Nephron progenitor cell (in vitro differentiated cells): ENCODE results near the gene NUP205.

Source experiments
- DNase-seq: peaks from one replicate; pipeline ENCODE4 v3.0.0; 2021
- H3K27ac Mint-ChIP-seq: 2 replicates; pipeline ENCODE4 v1.8.0; 2021; ENCODE audit warnings: mild to moderate bottlenecking, moderate library complexity, mixed read lengths
- H3K27me3 Mint-ChIP-seq: 2 replicates; pipeline ENCODE4 v1.8.0; 2021; ENCODE audit warnings: mild to moderate bottlenecking, low read depth, mixed read lengths; ENCODE audit not compliant: poor library complexity
- H3K36me3 Mint-ChIP-seq: 2 replicates; pipeline ENCODE4 v1.8.0; 2021; ENCODE audit warnings: low read depth, mixed read lengths
- H3K4me1 Mint-ChIP-seq: 2 replicates; pipeline ENCODE4 v1.8.0; 2021; ENCODE audit warnings: mixed read lengths
- H3K4me3 Mint-ChIP-seq: 2 replicates; pipeline ENCODE4 v1.8.0; 2021; ENCODE audit warnings: mild to moderate bottlenecking, moderate library complexity, mixed read lengths
- H3K9me3 Mint-ChIP-seq: 2 replicates; pipeline ENCODE4 v1.8.0; 2021; ENCODE audit warnings: mild to moderate bottlenecking, moderate library complexity, mixed read lengths
- TF ChIP-seq, protein P1 (sequence below): fragments of 200-600 bp; sonication (generic); IDR thresholded peaks from 2 replicates; pipeline ENCODE4 v1.5.0; 2021; ENCODE audit warnings: antibody characterized with exemption

The NUP205 gene, protein sequence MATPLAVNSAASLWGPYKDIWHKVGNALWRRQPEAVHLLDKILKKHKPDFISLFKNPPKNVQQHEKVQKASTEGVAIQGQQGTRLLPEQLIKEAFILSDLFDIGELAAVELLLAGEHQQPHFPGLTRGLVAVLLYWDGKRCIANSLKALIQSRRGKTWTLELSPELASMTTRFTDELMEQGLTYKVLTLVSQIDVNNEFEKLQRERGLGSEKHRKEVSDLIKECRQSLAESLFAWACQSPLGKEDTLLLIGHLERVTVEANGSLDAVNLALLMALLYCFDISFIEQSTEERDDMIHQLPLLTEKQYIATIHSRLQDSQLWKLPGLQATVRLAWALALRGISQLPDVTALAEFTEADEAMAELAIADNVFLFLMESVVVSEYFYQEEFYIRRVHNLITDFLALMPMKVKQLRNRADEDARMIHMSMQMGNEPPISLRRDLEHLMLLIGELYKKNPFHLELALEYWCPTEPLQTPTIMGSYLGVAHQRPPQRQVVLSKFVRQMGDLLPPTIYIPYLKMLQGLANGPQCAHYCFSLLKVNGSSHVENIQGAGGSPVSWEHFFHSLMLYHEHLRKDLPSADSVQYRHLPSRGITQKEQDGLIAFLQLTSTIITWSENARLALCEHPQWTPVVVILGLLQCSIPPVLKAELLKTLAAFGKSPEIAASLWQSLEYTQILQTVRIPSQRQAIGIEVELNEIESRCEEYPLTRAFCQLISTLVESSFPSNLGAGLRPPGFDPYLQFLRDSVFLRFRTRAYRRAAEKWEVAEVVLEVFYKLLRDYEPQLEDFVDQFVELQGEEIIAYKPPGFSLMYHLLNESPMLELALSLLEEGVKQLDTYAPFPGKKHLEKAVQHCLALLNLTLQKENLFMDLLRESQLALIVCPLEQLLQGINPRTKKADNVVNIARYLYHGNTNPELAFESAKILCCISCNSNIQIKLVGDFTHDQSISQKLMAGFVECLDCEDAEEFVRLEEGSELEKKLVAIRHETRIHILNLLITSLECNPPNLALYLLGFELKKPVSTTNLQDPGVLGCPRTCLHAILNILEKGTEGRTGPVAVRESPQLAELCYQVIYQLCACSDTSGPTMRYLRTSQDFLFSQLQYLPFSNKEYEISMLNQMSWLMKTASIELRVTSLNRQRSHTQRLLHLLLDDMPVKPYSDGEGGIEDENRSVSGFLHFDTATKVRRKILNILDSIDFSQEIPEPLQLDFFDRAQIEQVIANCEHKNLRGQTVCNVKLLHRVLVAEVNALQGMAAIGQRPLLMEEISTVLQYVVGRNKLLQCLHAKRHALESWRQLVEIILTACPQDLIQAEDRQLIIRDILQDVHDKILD (N-terminal part only)

DNA sequence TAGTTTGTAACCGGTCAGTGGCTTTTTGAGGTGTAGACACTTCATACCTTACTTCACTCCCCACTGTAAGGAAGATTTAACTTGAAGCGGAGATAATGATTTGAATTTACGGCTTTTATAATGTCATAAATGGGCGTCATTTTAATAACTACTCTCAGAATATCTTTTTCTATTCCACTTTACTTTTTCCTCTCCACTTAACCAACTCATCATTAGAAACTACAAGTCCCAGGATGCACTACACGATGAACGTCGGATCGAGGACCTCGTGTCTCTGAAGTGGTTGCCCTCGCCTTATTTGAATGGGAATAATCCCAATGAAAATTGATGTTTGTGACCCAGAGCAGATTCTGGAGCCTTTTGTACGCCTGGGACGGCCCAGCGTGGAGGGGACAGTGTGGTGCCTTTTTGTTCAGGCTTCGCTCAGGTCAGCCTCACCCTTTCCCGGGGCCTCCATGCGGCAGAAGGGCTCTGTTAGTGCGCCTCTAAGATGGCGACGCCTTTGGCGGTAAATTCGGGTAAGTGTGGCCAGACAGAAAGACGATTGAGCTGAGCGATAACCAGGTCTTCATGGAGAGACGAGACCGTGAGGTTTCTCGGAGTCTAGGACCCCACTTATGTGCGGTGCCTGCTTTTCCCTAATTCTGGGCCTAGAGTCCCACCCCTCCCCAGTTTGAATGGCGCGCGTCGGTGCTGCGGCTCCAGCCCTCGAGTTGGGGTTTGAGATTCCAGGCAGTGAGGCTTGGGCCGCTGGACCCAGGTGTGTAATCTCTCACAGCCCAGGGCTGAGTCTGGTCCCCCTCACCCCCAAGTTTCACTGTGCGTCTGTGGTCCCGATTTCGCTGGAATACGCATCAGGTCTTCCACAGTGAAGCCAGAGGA is at the start of gene NUP205:
NUP205 (plus strand) TSS at position 463 of the 882 bp plus-strand sequence; CDS start at position 491, 28 bp downstream.
- DNase-seq, result peak; percentile 63
- H3K4me1 Mint-ChIP-seq, result peaks cover 6% of the 10 kb centered on the region
- H3K36me3 Mint-ChIP-seq, result peaks cover 19% of the 10 kb centered on the region
- no peaks in the 10 kb centered on the region for H3K27me3 Mint-ChIP-seq
- H3K9me3 Mint-ChIP-seq, result no peaks in the 10 kb centered on the region
- H3K4me3 Mint-ChIP-seq, result peak within 1 kb of the TSS; percentile 19
- TF ChIP-seq, protein P1, sequence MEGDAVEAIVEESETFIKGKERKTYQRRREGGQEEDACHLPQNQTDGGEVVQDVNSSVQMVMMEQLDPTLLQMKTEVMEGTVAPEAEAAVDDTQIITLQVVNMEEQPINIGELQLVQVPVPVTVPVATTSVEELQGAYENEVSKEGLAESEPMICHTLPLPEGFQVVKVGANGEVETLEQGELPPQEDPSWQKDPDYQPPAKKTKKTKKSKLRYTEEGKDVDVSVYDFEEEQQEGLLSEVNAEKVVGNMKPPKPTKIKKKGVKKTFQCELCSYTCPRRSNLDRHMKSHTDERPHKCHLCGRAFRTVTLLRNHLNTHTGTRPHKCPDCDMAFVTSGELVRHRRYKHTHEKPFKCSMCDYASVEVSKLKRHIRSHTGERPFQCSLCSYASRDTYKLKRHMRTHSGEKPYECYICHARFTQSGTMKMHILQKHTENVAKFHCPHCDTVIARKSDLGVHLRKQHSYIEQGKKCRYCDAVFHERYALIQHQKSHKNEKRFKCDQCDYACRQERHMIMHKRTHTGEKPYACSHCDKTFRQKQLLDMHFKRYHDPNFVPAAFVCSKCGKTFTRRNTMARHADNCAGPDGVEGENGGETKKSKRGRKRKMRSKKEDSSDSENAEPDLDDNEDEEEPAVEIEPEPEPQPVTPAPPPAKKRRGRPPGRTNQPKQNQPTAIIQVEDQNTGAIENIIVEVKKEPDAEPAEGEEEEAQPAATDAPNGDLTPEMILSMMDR, result no peak
- no peak within 1 kb of the TSS for H3K27ac Mint-ChIP-seq

DNA sequence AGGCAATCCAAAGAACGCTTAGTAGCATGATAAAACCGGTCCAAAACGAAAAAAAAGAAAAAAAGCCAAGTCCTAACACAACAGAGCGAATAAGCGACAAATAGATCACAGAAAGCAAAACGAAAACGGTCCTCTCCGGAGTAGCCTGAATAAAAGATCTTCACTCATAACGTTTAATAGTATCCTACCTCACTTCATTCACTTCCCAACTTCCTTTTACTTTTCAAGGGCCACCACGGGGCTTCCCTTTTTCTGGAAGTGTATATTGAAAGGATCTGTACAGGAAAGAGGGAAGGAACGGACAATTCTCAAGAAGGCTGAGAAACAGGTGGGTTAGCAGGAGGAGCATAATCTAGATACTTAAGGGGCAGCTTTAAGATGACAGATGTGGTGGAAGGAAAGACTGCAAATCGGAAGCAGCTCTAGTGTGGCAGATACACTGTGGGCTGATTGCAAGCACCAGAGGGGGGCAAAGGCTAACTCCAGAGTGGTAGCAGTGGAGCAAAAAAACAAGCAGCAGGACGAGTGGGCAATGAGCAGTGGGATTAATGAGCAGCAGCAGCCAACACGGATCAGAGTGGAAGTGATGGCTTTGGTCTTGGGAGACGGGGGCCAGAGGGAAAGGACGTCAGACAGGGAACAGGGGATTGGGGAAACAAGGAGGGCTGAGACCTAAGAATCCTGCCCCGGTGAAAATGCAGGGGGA is 48.7 kb upstream of the NUP205 start:
- no peaks in the 10 kb centered on the region for H3K9me3 Mint-ChIP-seq
- DNase-seq, result peak; percentile 27
- H3K36me3 Mint-ChIP-seq, result peaks cover 8% of the 10 kb centered on the region
- H3K27me3 Mint-ChIP-seq, result peaks cover 4% of the 10 kb centered on the region
- TF ChIP-seq, protein P1, result no peak
- no peak overlapping the region for H3K4me3 Mint-ChIP-seq
- H3K4me1 Mint-ChIP-seq, result no peaks in the 10 kb centered on the region
- H3K27ac Mint-ChIP-seq, result no peak overlapping the region

DNA sequence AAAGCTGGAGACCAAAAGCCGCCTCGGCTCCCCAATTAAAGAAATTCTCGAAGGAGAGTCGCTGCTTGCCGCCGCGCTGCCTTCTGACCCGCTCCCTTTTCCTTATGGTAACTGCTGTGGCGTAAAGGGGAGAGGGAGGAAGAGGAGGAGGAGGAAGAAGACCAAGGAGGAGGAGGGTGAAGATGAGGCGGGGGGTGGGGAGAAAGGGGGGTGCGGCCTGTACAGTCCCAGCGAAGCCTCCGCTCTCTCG is 48.2 kb upstream of the NUP205 start:
- Mint-ChIP-seq H3K9me3 (no peaks in the 10 kb centered on the region), H3K27me3 (peaks cover 4% of the 10 kb centered on the region), H3K4me3 (no peak overlapping the region), H3K36me3 (peaks cover 7% of the 10 kb centered on the region), H3K27ac (no peak overlapping the region), H3K4me1 (no peaks in the 10 kb centered on the region)
- TF ChIP-seq, protein P1, result no peak
- no peak for DNase-seq

GRCh38 chr7:135509839-135510591 is 47.7 kb upstream of the NUP205 start, which contains the start of gene CNOT4:
CNOT4 (minus strand) TSS chr7:135510102; CDS start chr7:135438331, 71,771 bp downstream.
- TF ChIP-seq, protein P1, result no peak
- Mint-ChIP-seq H3K9me3 (no peaks in the 10 kb centered on the region), H3K27ac (no peak within 1 kb of the TSS), H3K4me1 (no peaks in the 10 kb centered on the region), H3K4me3 (no peak within 1 kb of the TSS), H3K27me3 (peaks cover 4% of the 10 kb centered on the region), H3K36me3 (peaks cover 3% of the 10 kb centered on the region)
- DNase-seq, result peak; percentile 96
